COLO668 (cell line): Measurements from ENCODE around the gene CIRBP.

Experiments used
- DNase-seq: peaks from one replicate; lab custom pipeline; 2025; ENCODE audit not compliant: unreplicated experiment; lab: John Stamatoyannopoulos, UW

The CIRBP gene

DNA sequence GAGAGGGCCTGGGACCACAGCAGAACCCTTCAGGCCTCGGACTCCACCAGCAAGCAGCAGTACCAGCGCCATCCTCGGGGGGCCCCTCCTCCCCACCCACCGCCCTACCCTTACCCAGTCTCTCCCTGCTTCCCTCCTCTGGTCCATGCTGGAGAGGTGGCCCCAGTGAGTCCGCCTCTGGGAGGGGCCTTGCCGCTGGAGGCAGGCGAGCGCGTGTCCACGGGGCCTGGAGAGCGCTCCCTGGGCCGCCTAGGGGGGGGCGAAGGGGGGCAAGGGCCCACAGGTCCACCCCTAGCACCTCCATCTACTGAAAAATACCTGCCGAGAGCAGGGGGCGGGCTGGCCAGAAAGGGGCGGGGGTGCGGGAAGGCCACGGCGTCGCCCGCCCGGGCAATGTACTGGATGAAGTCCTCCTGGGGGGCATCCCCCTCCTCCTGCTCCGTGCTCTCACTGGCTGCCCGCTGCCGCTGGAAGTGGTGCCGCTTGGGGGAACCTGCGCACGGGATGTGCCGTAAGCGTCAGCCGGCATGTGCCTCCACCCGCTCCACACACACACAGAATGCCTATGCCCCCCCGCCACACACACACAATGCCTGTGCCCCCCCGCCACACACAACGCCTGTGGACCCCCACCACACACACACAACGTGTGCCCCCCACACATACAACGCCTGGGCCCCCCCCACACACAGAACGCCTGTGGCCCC is 38.2 kb upstream of the CIRBP start:
- no peak for DNase-seq

DNA sequence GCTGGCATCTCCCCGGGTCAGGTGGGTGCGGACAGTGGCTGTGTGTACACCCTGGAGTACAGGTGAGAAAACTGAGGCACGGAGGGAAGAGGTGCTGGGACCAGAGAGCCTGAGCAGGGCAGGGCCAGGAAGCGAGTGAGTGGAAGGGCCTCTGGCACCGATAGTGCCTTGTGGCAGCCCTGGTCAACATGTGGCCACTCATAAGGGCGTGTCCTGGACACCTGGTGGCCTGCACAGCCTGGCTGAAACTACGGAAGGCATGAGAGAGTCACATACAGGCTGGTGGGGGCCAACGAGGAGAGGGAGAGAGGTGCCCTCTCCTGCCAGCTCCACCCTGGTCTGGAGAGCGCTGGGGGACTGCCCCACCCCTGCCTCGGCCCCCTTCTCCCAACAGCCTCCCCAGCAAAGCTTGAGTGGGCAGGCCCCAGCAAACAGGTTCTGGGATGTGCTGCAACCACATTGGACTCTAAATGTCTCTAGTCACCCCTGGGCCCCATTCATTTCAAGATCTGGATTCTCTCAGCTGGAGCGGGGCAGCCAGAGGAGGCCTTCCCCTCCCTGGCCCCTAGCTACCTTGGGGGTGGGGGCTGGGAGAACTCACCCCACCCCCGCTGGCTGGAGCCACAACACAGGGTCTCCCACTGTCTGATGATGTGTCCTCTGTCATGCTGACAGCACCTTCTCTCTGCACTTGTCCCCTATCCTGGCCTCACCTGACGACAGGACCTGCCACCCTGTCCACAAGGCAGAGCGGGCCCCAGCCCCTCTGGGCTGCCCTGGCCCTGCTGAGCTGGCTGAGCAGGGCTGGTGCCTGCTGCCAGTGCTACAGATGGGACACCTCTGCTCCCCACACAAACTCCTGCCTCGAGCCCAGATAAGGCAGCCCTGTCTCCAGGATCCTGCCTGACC is 37.1 kb upstream of the CIRBP start:
- no peak for DNase-seq

DNA sequence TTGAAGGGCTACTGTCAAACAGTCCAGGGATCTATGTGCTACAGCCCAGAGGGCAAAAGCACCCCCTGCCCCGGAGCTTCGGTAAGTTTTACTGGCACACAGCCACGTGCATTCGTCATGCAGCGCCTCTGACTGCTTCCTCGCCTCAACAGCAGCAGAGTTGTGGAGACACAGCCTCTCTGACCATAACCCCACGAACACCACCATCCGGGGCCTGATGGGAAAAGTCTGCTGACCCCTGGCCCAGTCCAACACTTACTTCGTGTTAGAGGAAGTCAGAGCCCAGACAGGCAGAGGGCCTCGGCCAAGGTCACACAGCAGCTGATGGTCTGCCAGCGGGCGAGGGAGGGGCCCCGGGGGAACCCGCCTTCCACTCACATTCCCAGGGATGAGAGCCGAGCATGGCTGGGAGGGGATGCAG is 36.5 kb upstream of the CIRBP start:
- DNase-seq = no peak

DNA sequence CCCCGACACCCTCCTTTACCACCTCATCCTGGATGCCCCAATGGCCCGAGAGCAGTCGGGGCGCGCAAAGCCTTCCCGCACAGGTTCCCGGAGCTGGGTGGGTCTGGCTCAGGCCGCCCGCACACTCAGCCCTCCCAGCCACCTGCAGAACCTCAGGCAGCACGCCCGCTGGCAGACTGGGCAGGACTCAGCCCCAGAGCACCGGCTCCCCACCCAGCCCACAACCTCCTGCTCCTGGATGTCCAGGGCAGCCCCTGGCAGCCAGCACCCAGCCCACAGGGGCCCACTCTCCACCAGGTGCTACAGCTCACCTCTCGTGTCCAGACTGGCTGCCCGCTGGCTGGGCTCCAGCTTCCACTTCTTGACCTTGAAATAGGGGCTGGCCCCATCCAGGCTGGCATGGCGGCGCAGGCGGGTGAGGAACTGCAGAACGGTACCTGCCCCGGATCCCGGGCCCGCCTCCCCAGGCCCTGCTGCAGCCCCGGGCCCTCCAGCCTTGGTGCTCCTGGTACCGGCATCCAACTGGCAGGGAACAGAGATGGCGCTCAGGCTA is 35.9 kb upstream of the CIRBP start:
- no peak for DNase-seq

DNA sequence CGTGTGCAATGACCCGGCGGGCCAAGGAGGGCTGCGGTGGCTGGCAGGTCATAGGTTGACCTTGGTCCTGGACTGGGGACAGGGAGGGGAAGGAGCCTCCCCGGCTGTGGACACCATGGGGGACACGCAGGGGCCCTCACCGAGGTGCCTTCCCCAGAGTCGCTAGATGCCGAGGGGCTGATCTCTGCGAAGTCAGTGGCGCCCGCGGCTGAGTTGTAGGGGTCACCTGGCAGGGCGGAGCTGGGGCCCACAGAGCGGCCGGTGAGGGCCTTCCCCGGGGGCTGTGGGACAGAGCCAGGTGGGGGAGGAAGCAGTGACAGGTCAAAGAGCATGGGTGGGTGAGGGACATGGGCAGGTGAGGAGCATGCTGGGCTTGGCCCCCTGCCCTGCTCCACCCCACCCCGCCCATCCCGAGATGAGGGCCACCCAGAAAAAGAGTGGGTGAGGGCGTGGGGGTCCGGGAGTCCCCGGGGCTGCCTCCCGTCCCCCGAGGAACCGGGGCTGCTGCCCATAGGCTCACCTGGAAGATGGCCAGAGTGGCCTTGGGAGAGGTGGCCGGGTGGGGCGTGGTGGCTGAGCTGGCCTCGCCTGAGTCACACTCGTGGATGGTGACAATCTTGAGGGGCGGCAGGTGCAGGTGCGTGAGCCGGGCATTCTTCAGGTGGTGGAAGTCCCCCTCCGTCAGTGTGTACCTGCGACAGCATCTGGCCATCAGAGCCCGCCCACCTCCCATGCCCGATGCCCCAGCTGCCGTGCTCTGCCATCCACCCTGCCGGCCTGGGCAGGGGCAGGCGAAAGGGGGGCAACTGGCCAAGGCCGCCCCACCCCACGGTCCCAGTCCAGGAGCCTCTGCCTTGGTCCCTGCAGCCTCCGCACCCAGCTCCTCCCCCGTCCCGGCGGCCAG is 34.8 kb upstream of the CIRBP start:
- no peak for DNase-seq

DNA sequence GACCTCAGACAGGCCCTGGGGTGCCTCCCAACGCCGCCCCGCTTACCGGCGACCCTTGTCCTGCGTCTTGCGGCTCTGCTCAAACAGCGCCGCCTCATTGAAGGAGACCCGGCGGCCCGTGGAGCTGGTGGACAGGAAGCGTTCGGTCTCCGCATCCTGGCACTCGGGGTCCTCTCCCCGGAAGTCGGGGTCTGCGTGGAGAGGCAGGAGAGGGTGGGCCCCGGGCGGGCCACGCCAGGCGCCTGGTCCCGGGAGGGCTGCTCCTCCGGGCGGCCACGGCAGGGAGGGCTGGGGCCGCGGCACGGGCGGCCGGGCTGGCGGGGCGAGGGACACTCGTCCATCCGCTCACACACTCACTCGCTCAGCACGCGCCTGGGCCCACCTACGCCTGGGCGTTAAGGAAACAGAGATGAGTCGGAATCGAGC is 34.2 kb upstream of the CIRBP start:
- DNase-seq = no peak

DNA sequence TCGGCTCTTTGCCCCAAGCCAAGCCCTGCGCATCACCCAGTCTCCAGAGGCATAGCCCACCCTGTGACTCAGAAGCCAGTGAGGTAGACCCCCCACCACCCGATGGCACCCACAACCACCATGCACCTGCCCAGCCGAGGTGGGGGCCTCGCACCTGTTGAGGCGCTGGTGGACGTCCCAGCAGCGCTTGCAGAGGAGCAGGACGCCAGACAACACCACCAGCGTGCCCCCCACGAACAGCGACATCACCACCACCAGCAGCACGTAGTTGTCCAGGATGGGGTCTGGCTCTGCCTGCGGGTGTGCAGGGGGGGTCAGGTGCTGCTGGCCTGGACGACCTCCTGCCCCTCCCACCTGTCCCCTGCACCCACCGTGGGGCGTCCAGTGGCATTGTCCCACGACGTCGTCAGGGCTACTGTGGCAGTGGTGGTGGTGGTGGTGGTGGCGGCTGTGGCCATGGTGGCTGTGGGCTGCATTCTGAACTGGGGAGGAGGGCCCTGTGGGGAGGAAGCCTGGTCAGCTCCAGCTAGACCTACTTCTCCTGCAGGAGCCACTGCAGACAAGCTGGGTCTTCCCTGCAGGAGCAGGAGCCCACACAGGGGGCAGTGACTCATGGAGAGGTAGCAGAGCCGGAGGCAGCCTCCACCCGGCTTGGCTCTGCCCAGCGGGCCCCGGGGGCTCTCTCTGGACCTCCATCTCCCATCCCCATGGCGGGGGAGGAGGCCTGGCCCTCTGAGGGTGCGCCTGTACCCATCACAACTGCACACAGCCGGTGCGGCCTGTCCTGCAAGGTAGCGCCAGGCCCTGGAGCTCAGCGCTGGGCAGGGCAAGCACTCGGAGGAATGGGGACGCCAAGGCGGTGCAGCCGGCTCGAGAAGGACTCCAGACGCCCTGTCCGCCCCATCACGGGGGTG is 33.2 kb upstream of the CIRBP start:
- no peak for DNase-seq

DNA sequence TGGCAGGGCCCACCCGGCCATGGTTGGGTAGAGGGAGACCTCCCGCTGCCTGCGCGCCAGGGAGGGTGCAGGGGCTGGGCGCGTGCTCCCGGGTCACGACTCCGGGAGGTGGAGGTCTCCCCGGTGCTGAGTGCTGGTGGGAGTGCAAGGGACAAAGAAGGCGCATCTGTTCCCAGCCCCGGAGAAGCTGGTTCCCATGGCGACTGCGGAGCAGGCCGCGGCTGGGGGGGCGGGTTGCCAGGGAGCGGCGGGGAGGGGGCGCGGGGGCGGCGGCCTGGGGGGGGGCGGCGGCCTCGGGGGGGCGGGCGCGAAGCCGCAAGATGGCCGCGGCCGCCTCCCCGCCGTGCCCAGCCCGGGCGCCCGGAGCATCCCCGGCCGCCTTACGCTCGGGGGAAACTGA is 32.6 kb upstream of the CIRBP start:
- no peak for DNase-seq

DNA sequence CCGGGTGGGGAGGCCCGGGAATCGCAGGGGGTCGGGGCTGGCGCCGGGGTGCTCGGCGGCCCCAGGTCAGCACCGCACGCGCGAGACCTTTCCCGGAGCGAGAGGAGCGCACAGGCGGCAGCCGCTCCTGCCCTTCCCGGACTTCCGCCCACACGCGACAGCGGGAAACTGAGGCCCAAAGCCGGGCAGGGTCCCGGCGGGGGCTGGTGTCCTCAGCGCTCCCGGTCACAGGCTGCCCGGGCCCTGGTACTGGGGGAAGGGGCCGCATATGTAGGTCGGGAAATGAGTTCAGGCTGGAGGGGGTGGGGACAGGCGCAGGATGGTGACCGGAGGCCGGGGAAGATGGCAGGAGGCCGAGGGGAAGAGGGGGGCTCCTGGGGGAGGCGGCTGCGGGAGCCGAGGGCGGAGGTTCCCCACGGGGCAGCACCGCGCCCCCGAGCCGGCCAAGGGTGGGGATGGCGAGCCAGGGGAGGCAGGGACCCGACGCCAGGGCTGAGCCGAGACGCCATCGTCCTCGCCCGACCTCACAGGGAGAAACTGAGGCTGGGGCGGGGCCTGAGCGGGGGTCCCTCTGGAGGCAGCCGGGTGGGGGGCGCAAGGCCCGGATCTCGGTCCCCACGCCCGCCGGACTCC is 32.0 kb upstream of the CIRBP start:
- DNase-seq = no peak

DNA sequence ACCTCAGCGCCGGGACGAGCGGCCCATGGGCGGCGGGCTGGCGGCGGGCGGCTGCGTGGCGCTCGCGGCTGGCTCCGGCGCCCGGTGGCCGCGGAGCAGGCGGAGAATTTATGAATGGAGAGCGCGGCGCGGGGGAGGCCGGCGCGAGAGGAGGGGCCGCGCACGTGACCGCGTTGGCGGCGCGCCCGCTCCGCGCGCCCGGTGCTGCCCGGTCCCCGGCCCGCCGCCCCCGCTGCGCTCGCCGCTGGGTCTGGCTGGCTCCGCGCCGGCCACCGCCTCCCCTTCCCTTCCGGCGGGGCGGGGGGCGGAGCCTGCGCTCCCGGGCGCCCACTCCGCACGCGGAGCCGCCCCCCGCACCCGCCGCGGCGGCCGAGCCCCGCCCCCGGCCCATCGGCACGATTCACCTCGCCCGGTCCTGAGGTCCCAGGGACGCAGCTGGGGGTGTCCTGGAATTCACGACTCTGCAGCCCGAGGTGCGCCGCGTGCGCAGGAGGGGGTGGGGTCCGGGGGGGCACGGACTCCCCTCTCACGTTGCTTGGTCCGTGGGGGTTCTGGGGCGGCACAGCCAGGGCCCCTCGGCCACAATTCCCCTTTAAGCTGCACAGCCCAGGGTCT is 31.3 kb upstream of the CIRBP start, which contains the start of gene CBARP:
TSS of gene CBARP (minus strand) at position 252 of the 615 bp plus-strand sequence. CDS start 1,905 bp downstream, outside the sequence.
- peak; percentile 44 for DNase-seq

DNA sequence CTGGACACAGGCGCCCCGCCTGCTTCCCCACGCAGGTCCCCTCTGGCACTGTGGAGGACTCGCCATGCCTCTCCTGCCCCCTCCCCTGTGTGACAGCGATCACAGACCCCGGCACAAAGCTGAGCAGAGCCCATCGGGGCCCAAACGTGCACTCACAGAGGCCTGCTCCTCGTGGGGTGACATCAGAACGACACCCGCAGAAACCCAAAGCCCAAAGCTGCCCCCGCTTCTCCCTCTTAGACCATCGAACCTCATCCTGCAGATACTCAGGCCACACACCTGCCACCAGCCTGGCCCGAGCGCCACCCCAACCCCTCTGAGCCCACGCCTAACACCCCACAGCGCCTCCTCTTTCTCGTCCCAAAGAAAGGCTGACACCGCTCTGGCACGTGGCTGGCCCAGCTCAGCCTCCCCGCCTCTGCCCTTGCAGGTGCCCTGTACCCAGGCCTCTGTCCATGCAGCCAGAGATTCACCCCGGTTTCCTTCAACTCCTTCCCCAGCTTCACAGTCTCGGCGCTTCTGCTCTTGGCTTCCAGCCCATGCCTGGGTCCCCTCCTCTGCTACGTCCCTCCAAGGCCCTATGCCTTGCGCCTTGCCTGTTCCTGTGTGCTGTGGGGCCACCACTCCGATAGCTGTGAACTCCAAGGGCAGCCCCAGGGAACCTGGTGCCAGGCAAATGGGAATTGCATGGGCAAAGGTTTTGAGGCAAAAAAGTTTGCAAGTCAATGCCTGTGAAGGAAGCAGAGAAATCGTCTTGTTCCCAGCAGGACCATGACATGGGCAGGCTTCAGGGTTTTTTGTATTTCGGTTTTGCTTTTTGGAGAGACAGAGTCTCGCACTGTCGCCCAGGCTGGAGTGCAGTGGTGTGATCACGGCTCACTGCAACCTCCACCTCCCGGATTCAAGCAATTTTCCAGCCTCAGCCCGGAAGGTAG is 30.5 kb upstream of the CIRBP start:
- no peak for DNase-seq

DNA sequence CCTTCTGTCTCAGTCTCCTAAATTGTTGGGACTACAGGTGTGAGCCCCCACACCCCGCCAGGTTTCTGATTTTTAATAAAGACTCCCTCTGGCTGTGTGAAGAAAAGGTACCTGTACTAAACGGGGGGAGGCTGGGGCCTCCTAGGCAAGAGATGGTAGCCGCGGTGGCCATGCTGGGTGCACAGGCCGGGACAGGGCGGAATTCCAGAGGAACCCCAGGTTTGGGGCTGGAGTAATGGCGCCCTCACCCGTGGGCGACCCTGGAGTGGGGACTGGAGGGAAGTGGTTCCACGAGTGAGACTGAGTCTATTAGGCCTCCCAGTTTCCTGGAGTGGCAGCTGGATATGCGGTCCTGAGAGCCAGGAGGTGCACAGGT is 29.7 kb upstream of the CIRBP start:
- no peak for DNase-seq

DNA sequence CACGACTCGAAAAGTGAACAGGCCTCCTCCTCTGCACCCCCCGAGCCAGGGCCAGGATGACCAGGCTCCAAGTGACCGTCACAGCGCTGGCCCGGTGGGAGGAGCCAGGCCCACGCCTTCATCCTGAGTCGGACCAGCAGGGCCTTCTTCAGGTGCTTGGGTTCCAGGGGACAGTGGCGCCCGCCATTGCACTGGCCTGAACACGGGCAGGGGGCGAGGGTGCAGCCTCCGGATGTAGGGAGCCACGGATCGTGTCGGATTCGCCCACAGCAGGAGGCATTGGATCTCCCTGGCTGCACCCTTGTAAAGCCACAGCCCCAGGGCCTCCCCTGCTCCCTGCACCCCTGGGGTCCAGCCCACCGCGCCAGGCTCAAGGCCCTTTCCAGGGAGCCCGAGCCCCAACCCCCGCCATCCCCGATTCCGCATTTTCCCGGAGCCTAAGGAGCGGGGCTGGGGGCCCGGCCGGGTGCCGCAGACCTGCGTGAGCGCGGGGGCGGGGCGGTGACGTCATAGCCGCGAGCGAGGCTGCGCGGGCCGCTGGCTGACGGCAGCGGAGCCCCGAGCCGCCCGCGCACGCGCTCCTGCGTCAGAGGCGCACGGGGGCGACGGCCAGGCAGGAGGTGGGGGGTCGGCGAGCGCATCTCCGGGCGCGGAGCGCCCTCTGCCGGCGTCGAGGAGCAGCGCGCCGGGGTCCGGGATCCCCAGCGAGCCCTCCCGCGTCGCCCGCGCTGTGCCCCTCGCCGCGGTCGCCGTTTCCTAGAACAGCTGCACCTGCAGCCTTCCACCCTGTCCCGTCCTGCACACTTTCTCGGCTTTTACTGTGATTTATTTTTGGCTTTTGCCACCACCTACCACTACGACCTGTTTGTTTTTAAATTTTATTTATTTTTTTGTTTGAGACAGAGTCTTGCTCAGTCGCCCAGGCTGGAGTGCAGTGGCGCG is 29.1 kb upstream of the CIRBP start:
- DNase-seq = peak; percentile 94

DNA sequence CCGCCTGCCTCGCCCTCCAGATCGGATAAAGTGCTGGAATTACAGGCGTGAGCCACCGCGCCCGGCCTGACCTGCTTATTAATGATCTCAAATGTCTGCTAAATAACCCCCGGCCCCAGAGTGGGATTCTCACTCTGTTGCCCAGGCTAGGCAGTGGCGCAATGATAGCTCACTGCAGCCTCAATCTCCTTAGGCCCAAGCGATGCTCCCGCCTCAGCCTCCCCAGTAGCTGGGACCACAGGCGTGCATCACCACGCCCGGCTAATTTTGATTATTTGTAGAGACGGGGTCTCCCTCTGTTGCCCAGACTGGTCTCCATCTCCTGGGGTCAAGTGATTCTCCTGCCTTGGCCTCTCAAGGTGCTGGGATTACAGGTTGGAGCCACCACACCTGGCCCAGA is 28.2 kb upstream of the CIRBP start:
- DNase-seq = no peak

DNA sequence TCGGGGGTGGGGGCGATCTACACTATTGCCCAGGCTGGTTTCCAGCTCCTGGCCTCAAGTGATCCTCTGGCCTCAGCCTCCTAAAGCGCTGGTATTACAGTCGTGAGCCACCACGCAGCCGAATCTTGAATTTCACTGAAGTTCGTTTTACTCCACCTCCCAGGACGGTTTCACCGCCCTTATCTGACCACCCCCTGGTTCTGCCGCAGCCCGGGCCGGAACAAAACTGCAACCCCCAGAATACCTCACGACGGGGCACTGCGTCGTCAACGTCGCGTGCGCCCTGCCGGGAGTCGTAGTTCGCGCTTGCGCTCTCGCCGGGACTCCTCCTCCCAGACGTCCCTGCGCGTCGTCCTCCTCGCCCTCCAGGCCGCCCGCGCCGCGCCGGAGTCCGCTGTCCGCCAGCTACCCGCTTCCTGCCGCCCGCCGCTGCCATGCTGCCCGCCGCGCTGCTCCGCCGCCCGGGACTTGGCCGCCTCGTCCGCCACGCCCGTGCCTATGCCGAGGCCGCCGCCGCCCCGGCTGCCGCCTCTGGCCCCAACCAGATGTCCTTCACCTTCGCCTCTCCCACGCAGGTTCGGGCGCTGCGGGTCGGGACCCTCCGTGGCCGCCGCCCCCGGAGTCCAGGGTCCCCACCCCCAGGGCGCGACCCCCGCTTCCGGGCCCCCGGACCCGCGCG is 27.6 kb upstream of the CIRBP start, which contains the start of gene ATP5F1D:
TSS of gene ATP5F1D (plus strand) at position 335 of the 679 bp plus-strand sequence. CDS start at position 435, 100 bp downstream.
- DNase-seq = peak; percentile 96
